Erythroblast (primary cell): ENCODE results near the gene CDC16.

ENCODE experiments used
- GATA1 ChIP-seq: IDR thresholded peaks from 2 replicates; pipeline ENCODE4 v1.6.1; 2011; ENCODE audit warnings: low read depth, mild to moderate bottlenecking, control low read depth, low read length, moderate library complexity
- POLR2A ChIP-seq: IDR thresholded peaks from 2 replicates; pipeline ENCODE4 v1.6.1; 2011; ENCODE audit warnings: mild to moderate bottlenecking, low read length

GRCh38 chr13:114269281-114269770 is 34.6 kb downstream of the CDC16 start:
- TF ChIP-seq POLR2A (no peak), GATA1 (no peak)
